Body of pancreas (tissue), 4 donors: ENCODE measurements around the gene THY1. TPM values are rescaled to one million over a fixed set of nuclear protein-coding genes. Genes with fewer than 3 reads are reported as not detected.

Experiments
- ATAC-seq: fragments of 150-250 bp; one replicate; pipeline ENCODE4 v1.9.1; 2016
- DNase-seq, 4 donors: peaks; one replicate each; pipeline ENCODE4 v3.0.0-alpha.2; 2019
- H3K27ac ChIP-seq, 4 donors: fragments of 200-600 bp; sonication (generic); 1 replicate in 3 of 4; 2 replicates in 1 of 4; pipeline versions ENCODE4 v1.5.1 to v1.6.1; 2016 to 2019; ENCODE audit warnings: mild to moderate bottlenecking in 1 of 4, mixed read lengths in 1 of 4, moderate library complexity in 1 of 4
- H3K27me3 ChIP-seq, 2 donors: fragments of 200-600 bp; sonication (generic); one replicate each; pipeline ENCODE4 v1.6.0; 2016; ENCODE audit warnings: mild to moderate bottlenecking in 1 of 2
- H3K36me3 ChIP-seq, 2 donors: fragments of 200-600 bp; sonication (generic); replicated peaks in 1 of 2; 2 replicates each; pipeline ENCODE4 v1.5.1; 2016; ENCODE audit warnings: low read depth in 2 of 2; ENCODE audit not compliant: insufficient read depth in 1 of 2
- H3K4me1 ChIP-seq: fragments of 200-600 bp; sonication (generic); one replicate; pipeline ENCODE4 v1.6.0; 2016
- H3K4me3 ChIP-seq, 2 donors: fragments of 200-600 bp; sonication (generic); 1 replicate in 1 of 2; 2 replicates in 1 of 2; pipeline ENCODE4 v1.5.1; 2016 to 2019
- H3K9me3 ChIP-seq, 3 donors: fragments of 200-600 bp; sonication (generic); 1 replicate in 2 of 3; 2 replicates in 1 of 3; pipeline ENCODE4 v1.5.1; 2016
- POLR2A ChIP-seq, 3 donors: fragments of 450-650 bp; IDR thresholded peaks; one replicate each; pipeline ENCODE4 v1.6.1; 2016; ENCODE audit warnings: antibody characterized with exemption in 3 of 3, mild to moderate bottlenecking in 2 of 3
- WGBS, 2 donors: methylation state at CpG; one replicate each; pipeline ENCODE4 v1.1.5; 2017; 5-methylcytosine and 5-hydroxymethylcytosine counted together
- intact Hi-C: fragments of 100-400 bp; cut with DNase I; formaldehyde crosslinking; loops from one replicate; pipeline ENCODE4 v1.15.1; 2023
- total RNA-seq, 2 donors: library from RNA; depleted of rRNA; stranded (reverse); fragments of >200 nt; gene quantifications; one replicate each; pipeline ENCODE4 v1.1.0, GENCODE V29; 2016
- TF ChIP-seq, protein P1 (sequence below), 7 experiments: fragments of 450-650 bp in 4 of 7; fragments of 200-600 bp in 3 of 7; sonication (generic) in 3 of 7; IDR thresholded peaks; one replicate each; pipeline ENCODE4 v1.5.1; 2016 to 2019; ENCODE audit warnings: antibody characterized with exemption in 7 of 7

The THY1 gene
- total RNA-seq, 2 donors from 2014 or later: 6.9 to 9.9 TPM

DNA sequence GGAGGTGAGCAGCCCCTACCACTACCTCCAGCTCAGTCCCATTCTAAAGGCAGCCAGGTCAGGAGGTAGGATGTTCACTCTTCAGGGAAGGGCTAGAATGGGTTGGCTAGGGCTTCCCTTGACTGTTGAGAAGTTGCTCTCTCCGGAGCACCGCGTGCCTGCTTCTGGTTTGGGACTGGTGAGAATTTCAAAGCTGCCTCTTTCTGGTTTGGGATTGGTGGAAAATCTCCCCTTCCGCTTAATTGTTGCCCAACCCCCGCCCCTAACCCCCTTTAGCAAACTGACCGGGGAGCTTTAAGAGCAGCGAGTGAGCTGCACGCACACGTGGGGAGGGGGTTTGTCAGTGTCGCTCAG, 42.2 kb downstream of the THY1 start:
- no peak for TF ChIP-seq POLR2A (IDR thresholded peaks at IDR 0.05)
- TF ChIP-seq, protein P1, sequence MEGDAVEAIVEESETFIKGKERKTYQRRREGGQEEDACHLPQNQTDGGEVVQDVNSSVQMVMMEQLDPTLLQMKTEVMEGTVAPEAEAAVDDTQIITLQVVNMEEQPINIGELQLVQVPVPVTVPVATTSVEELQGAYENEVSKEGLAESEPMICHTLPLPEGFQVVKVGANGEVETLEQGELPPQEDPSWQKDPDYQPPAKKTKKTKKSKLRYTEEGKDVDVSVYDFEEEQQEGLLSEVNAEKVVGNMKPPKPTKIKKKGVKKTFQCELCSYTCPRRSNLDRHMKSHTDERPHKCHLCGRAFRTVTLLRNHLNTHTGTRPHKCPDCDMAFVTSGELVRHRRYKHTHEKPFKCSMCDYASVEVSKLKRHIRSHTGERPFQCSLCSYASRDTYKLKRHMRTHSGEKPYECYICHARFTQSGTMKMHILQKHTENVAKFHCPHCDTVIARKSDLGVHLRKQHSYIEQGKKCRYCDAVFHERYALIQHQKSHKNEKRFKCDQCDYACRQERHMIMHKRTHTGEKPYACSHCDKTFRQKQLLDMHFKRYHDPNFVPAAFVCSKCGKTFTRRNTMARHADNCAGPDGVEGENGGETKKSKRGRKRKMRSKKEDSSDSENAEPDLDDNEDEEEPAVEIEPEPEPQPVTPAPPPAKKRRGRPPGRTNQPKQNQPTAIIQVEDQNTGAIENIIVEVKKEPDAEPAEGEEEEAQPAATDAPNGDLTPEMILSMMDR (IDR thresholded peaks at IDR 0.05): no peak
- H3K9me3 ChIP-seq: no peaks in the 10 kb centered on the region
- 2 to 3% methylated on average over 8 to 10 of the region's 10 CpGs for WGBS, 2 donors
- peaks cover 52% of the 10 kb centered on the region for H3K4me1 ChIP-seq
- peak overlapping the region in 1 of 2 donors; percentile 14 for H3K4me3 ChIP-seq
- H3K27ac ChIP-seq: peak overlapping the region; percentile 18 to 76 (median 75)
- H3K36me3 ChIP-seq: no peaks in the 10 kb centered on the region
- no peak for ATAC-seq
- intact Hi-C loops: no loop called here
- no peak for DNase-seq
- H3K27me3 ChIP-seq: no peaks in the 10 kb centered on the region

DNA sequence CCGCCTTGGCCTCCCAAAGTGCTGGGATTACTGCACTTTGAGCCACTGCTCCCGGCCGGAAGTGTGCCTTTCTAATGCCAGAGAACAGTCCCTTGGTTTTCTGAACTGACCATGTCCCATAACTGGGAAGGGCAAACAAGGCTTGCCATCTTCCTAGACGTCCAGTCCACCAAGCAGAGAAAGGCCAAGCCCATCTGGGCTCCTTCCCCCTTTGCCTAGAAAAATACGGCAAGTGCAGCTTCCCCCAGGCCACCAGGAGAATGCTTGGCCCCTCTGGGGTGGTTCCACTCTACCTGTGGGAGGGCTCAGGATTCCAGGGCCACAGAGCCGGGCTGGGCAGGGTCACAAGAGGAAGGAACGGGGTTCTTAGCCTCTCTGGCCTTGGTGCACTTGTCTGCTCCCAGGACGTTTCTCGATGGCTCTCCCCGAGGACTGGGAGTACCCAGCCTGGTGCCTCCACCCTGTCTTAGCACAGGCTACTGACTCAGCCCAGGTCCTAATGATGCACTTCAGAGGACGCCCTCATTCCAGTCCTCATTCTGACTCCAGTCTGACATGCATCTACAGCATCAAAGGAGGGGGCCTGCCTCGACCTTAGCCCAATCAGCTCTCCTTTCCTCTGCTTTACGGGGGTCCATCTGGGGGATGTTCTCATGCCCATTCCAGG, 42.7 kb downstream of the THY1 start:
- Histone ChIP-seq H3K27ac (peak overlapping the region in 2 of 4 donors; percentile 18 to 75), H3K36me3 (no peaks in the 10 kb centered on the region), H3K27me3 (no peaks in the 10 kb centered on the region), H3K4me3 (no peak overlapping the region), H3K9me3 (no peaks in the 10 kb centered on the region), H3K4me1 (peaks cover 56% of the 10 kb centered on the region)
- intact Hi-C loops: no loop called here
- WGBS, 2 donors: 69 to 70% methylated on average over 7 to 13 of the region's 13 CpGs
- DNase-seq (peak in 1 of 4 donors; percentile 20), ATAC-seq (no peak)
- TF ChIP-seq, protein P1 (IDR thresholded peaks at IDR 0.05): no peak
- no peak for TF ChIP-seq POLR2A (IDR thresholded peaks at IDR 0.05)

DNA sequence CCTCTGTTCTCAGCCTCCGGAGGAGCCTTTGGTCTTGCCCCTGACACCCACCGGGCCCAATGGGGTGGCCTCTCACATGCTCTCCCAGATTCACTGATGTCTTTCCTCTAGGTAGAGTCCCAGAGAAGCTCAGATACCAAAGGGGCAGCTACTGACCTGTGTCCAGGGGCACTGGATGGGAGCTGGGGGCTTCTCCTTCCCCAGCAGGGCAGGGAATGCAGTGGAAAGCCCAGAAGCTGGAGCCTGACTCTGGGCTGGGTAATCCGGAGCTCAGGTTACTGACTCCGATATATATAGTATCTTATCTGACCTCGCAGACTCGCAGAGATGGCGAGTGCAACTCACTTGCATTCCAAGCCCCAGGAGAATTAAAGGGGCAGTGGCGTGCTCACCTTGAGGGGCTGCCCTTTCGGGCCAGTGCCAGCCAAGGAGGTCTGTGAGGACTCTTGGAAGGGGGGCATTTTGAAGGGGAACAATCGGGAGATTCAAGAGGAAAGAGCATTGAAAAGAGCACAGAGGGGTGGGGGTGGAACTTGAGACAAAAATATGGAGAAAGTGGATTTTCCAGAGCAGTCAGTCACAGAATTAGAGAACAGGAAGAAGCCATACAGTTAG, 44.0 kb downstream of the THY1 start:
- Histone ChIP-seq H3K4me3 (no peak overlapping the region), H3K9me3 (no peaks in the 10 kb centered on the region), H3K27me3 (no peaks in the 10 kb centered on the region), H3K36me3 (no peaks in the 10 kb centered on the region), H3K4me1 (peaks cover 69% of the 10 kb centered on the region), H3K27ac (peak overlapping the region in 3 of 4 donors; percentile 88 to 95 (median 90))
- 43 to 63% methylated on average over 8 to 10 of the region's 10 CpGs for WGBS, 2 donors
- TF ChIP-seq, protein P1 (IDR thresholded peaks at IDR 0.05): no peak
- peak in 1 of 3 donors; percentile 18 for TF ChIP-seq POLR2A (IDR thresholded peaks at IDR 0.05)
- DNase-seq: no peak
- no peak for ATAC-seq
- intact Hi-C loops: loop anchor here (5.0 to 10.0 kb wide), 3 partner anchors 42 to 174 kb away; partner anchors contain the start of gene CBL

DNA sequence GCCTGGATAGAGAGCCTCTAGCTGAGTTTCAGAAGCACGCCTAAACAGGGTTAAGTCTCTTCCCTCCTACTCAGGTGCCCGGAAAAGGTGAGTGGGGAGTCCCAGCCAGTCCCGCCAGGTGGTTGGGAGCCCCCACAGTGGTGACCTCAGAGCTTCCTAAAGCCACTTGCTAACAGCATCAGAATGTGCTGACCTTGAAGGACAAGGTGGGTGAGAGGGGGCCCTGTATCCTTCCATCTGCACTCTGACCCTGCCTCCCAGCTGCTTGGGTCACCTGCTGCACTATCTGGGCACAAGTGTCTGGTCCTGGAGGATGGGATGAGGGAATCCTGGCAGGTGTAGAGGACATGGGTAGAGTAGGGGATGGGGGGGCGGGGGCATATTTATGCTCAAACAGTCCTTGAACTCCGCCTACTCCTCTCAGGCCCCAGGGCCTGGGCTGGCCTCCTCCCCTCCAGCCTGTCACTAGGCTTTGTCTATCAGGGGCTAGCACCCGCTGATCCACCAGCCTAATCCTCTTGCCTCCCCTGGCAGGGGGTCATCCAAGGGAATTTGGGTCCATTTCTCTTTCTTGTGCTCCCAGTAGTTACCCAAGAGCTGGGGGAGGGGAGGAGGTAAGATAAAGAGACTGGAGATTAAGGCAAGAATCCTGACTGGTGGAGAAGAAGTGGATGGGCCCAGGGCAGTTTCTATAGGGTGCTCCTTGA, 44.9 kb downstream of the THY1 start:
- DNase-seq (no peak), ATAC-seq (no peak)
- no peak overlapping the region for H3K4me3 ChIP-seq
- peak overlapping the region; percentile 50 to 95 (median 89) for H3K27ac ChIP-seq
- no peaks in the 10 kb centered on the region for H3K27me3 ChIP-seq
- H3K36me3 ChIP-seq: no peaks in the 10 kb centered on the region
- TF ChIP-seq POLR2A (IDR thresholded peaks at IDR 0.05): no peak
- TF ChIP-seq, protein P1 (IDR thresholded peaks at IDR 0.05): no peak
- peaks cover 78% of the 10 kb centered on the region for H3K4me1 ChIP-seq
- 49 to 57% methylated on average over 4 to 5 of the region's 6 CpGs for WGBS, 2 donors
- H3K9me3 ChIP-seq: no peaks in the 10 kb centered on the region
- intact Hi-C loops: loop anchor here (5.0 to 10.0 kb wide), 3 partner anchors 41 to 173 kb away; partner anchors contain the start of gene CBL
